ENCODE data around the gene SCRN3. TPM values are rescaled to one million over a fixed set of nuclear protein-coding genes. Genes with fewer than 3 reads are reported as not detected.
"Not testable (repeated sequence)": the region's sequence is repeated elsewhere in the genome, so short reads cannot be mapped to it uniquely, and the experiment has no call there.

Gene SCRN3
- polyA plus RNA-seq, 2 of the 4 experiments (the other 2 are of a cell fraction) = 24.4 to 28.5 TPM

DNA sequence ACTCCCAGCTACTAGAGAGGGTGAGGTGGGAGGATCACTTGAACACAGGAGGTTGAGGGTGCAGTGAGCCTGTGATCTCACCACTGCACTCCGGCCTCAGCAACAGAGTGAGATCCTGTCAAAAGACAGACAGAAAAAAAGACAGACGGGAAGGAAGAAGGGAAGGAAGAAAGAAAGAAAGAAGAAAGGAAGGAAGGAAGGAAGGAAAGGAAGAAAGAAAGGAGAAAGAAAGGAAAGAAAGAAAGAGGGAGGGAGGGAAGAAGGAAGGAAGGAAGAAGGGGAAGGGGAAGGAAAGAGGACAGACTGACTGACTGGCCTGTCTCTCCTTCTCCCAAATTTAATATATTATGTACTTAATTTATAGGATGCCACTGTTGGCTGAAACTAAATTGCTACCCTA lies 39.2 kb upstream of the SCRN3 start (continued):
- no peak for TF ChIP-seq KDM5A (IDR thresholded peaks at IDR 0.05)

DNA sequence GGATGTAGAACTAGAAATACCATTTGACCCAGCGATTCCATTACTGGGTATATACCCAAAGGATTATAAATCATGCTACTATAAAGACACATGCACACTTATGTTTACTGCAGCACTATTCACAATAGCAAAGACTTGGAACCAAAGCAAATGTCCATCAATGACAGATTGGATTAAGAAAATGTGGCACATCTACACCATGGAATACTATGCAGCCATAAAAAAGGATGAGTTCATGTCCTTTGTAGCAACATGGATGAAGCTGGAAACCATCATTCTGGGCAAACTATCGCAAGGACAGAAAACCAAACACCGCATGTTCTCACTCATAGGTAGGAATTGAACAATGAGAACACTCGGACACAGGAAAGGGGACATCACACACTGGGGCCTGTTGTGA lies 35.9 kb upstream of the SCRN3 start:
- H3K4me3 ChIP-seq; H3K4me2 ChIP-seq; FAIRE-seq; ATAC-seq; DNase-seq (ENCODE audit: low read depth in 1 of 2, low spot score in 1 of 2); CTCF ChIA-PET; H3K9me3 ChIP-seq; POLR2A ChIA-PET; H3K4me1 ChIP-seq; H3K27ac ChIP-seq: not testable (repeated sequence)
- whole genome bisulfite sequencing (ENCODE audit: missing lambda C conversion rate) = 94% methylated on average over 4 of the region's 4 CpGs
- 0 out of 2 replicates have a peak, but pooled peaks have one; percentile 30 for TF ChIP-seq KDM1A (IDR thresholded peaks at IDR 0.05; ENCODE audit: low read depth)

DNA sequence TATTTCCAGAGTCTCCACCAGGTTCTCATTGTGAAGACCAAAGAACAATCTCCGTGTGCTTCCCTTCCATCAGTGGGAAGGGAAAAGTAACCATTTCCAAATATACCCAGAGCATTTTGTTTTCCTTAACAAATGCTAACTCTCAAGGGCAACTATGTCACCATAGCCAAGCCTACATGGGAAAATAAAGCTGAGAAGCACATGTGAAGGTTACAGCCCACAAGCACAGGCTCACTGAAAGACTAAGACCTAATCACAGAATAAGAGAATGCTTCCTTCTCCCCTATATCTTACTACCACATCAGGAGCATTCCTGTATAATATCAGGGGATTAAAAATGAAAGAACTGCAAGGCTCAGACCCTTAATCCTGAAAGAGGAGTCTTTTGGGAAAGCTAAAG lies 32.6 kb upstream of the SCRN3 start:
- ATAC-seq (no peak), FAIRE-seq (no peak), DNase-seq (ENCODE audit: low read depth in 1 of 2, low spot score in 1 of 2) (no peak)
- Histone ChIP-seq H3K4me3 (no peak overlapping the region), H3K4me2 (no peak overlapping the region), H3K27ac (no peak overlapping the region), H3K9me3 (peaks cover 8% of the 10 kb centered on the region; the same call in 1 of the 3 replicates), H3K4me1 (no peaks in the 10 kb centered on the region)
- POLR2A ChIA-PET = no interaction called here
- 95% methylated on average over 1 of the region's 1 CpG for WGBS (ENCODE audit: missing lambda C conversion rate)
- TF ChIP-seq MAZ (IDR thresholded peaks at IDR 0.05; ENCODE audit: borderline replicate concordance, low read depth, low read length) (no peak), HOXA7 (CRISPR knock-in tag; IDR thresholded peaks at IDR 0.05) (no peak), CHD4 (IDR thresholded peaks at IDR 0.05; ENCODE audit: borderline replicate concordance) (no peak)
- TF ChIP-seq, protein P1, sequence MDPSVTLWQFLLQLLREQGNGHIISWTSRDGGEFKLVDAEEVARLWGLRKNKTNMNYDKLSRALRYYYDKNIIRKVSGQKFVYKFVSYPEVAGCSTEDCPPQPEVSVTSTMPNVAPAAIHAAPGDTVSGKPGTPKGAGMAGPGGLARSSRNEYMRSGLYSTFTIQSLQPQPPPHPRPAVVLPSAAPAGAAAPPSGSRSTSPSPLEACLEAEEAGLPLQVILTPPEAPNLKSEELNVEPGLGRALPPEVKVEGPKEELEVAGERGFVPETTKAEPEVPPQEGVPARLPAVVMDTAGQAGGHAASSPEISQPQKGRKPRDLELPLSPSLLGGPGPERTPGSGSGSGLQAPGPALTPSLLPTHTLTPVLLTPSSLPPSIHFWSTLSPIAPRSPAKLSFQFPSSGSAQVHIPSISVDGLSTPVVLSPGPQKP (IDR thresholded peaks at IDR 0.05; ENCODE audit: low read depth, low read length) = no peak
- CTCF ChIA-PET = interaction anchor here (0.6 to 1.1 kb wide), 2 partner anchors 13 to 14 kb away, joined by 3 to 4 read pairs; no protein-coding TSS in a partner anchor

DNA sequence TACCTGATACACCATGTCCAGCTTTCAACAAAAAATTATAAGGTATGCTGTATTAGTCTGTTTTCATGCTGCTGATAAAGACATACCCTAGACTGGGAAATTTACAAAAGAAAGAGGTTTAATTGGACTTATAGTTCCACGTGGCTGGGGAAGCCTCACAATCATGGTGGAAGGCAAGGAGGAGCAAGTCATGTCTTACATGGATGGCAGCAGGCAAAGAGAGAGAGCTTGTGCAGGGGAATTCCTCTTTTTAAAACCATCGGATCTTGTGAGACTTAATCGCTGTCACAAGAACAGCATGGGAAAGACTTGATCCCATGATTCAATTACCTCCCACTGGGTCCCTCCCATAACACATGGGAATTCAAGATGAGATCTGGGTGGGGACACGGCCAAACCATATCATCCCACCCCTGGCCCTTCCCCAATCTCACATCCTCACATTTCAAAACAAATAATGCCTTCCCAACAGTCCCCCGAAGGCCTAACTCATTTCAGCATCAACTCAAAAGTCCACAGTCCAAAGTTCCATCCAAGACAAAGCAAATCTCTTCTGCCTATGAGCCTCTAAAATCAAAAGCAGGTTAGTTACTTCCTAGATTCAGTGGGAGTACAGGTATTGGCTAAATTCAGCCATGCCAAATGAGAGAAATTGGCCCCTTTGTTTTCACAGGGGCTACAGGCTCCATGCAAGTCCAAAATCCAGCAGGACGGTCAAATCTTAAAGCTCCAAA lies 31.9 kb upstream of the SCRN3 start:
- H3K4me3 ChIP-seq; FAIRE-seq; DNase-seq (ENCODE audit: low read depth in 1 of 2, low spot score in 1 of 2); H3K27ac ChIP-seq; POLR2A ChIA-PET; ATAC-seq; H3K9me3 ChIP-seq; H3K4me1 ChIP-seq; H3K4me2 ChIP-seq: not testable (repeated sequence)
- CTCF ChIA-PET = interaction anchor here (1.1 kb wide), 1 partner anchor 13 kb away, joined by 3 read pairs; no protein-coding TSS in a partner anchor
- WGBS (ENCODE audit: missing lambda C conversion rate) = 87% methylated on average over 6 of the region's 6 CpGs

DNA sequence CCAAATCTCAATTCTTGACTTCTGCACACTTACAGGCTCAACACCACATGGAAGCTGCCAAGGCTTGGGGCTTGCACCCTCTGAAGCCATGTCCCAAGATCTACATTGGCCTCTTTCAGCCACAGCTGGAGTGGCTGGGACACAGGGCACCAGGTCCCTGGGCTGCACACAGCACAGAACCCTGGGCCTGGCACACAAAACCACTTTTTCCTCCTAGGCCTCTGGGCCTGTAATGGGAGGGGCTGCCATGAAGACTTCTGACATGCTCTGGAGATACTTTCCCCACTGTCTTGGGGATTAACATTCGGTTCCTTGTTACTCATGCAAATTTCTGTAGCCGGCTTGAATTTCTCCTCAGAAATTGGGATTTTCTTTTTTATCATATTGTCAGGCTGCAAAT lies 30.9 kb upstream of the SCRN3 start:
- WGBS (ENCODE audit: missing lambda C conversion rate) = 98% methylated on average over 2 of the region's 2 CpGs
- ATAC-seq = no peak
- Histone ChIP-seq H3K27ac (no peak overlapping the region), H3K4me2 (no peak overlapping the region), H3K4me1 (no peaks in the 10 kb centered on the region), H3K9me3 (peaks cover 8% of the 10 kb centered on the region; the same call in 1 of the 3 replicates), H3K4me3 (no peak overlapping the region)
- ChIA-PET CTCF (no interaction called here), POLR2A (no interaction called here)
- no peak for TF ChIP-seq JUNB (IDR thresholded peaks at IDR 0.05)
- TF ChIP-seq FOXS1 (CRISPR knock-in tag; IDR thresholded peaks at IDR 0.05) = no peak
- TF ChIP-seq, protein P2, sequence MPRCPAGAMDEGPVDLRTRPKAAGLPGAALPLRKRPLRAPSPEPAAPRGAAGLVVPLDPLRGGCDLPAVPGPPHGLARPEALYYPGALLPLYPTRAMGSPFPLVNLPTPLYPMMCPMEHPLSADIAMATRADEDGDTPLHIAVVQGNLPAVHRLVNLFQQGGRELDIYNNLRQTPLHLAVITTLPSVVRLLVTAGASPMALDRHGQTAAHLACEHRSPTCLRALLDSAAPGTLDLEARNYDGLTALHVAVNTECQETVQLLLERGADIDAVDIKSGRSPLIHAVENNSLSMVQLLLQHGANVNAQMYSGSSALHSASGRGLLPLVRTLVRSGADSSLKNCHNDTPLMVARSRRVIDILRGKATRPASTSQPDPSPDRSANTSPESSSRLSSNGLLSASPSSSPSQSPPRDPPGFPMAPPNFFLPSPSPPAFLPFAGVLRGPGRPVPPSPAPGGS (IDR thresholded peaks at IDR 0.05) = no peak
- no peak for TF ChIP-seq HEYL (CRISPR knock-in tag; IDR thresholded peaks at IDR 0.05)
- TF ChIP-seq MYC (IDR thresholded peaks at IDR 0.05; ENCODE audit: borderline replicate concordance, low read length) = no peak
- TF ChIP-seq BHLHE40 (IDR thresholded peaks at IDR 0.05; ENCODE audit: low read depth, low read length) = no peak
- TF ChIP-seq TP53 (CRISPR knock-in tag; IDR thresholded peaks at IDR 0.05) = no peak
- no peak for TF ChIP-seq SREBF2 (IDR thresholded peaks at IDR 0.05)
- no peak for TF ChIP-seq RAD21 (conservative IDR thresholded peaks at IDR 0.05 in 1 of 2, IDR thresholded peaks at IDR 0.05 in 1 of 2)
- TF ChIP-seq, protein P3, sequence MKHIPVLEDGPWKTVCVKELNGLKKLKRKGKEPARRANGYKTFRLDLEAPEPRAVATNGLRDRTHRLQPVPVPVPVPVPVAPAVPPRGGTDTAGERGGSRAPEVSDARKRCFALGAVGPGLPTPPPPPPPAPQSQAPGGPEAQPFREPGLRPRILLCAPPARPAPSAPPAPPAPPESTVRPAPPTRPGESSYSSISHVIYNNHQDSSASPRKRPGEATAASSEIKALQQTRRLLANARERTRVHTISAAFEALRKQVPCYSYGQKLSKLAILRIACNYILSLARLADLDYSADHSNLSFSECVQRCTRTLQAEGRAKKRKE (CRISPR knock-in tag; IDR thresholded peaks at IDR 0.05; ENCODE audit: low read depth) = no peak
- no peak for TF ChIP-seq ZC3H11A (IDR thresholded peaks at IDR 0.05)
- TF ChIP-seq RFX5 (IDR thresholded peaks at IDR 0.05) = no peak
- no peak for FAIRE-seq
- no peak for DNase-seq (ENCODE audit: low read depth in 1 of 2, low spot score in 1 of 2)

Data from A549 (cell line).